RWPE2 (cell line): ENCODE measurements around the gene TREM1.

ENCODE experiments used
- ATAC-seq: fragments of 200-7000 bp; cut with Tn5 transposase; 3 replicates; pipeline ENCODE4 v1.9.1; 2021; ENCODE audit warnings: low read depth
- DNase-seq: peaks from one replicate; pipeline ENCODE4 v3.0.0-alpha.2; 2020; ENCODE audit warnings: low spot score
- H3K27ac ChIP-seq: fragments of 450-650 bp; 2 replicates; pipeline ENCODE4 v1.5.1; 2017; ENCODE audit warnings: mild to moderate bottlenecking; ENCODE audit not compliant: poor library complexity, severe bottlenecking
- H3K27me3 ChIP-seq: fragments of 250-450 bp; sonication (Bioruptor Pico); 2 replicates; pipeline ENCODE4 v1.5.1; 2021; ENCODE audit warnings: mild to moderate bottlenecking, moderate library complexity; ENCODE audit not compliant: insufficient read depth, poor library complexity, severe bottlenecking
- H3K36me3 ChIP-seq: fragments of 250-450 bp; sonication (Bioruptor Pico); 2 replicates; pipeline ENCODE4 v1.5.1; 2020; ENCODE audit warnings: low read depth, mild to moderate bottlenecking, moderate library complexity
- H3K4me1 ChIP-seq: fragments of 250-450 bp; sonication (Bioruptor Pico); 2 replicates; pipeline ENCODE4 v1.5.1; 2021; ENCODE audit warnings: mild to moderate bottlenecking, moderate library complexity; ENCODE audit not compliant: insufficient read depth, poor library complexity, severe bottlenecking
- H3K4me3 ChIP-seq: fragments of 250-450 bp; sonication (Bioruptor Pico); 2 replicates; pipeline ENCODE4 v1.5.1; 2021; ENCODE audit warnings: mild to moderate bottlenecking, moderate library complexity; ENCODE audit not compliant: severe bottlenecking
- H3K9me3 ChIP-seq: fragments of 250-450 bp; sonication (Bioruptor Pico); 2 replicates; pipeline ENCODE4 v1.5.1; 2021; ENCODE audit warnings: mild to moderate bottlenecking, moderate library complexity; ENCODE audit not compliant: severe bottlenecking
- CTCF ChIP-seq: fragments of 450-650 bp; IDR thresholded peaks from one replicate; pipeline ENCODE4 v1.5.1; 2017; ENCODE audit warnings: mild to moderate bottlenecking, moderate library complexity; ENCODE audit not compliant: poor library complexity, severe bottlenecking

Gene TREM1

GRCh38 chr6:41332842-41333736 is 46.6 kb upstream of the TREM1 start:
- Histone ChIP-seq H3K4me3 (no peak overlapping the region), H3K27ac (no peak overlapping the region), H3K4me1 (no peaks in the 10 kb centered on the region), H3K9me3 (no peaks in the 10 kb centered on the region), H3K36me3 (no peaks in the 10 kb centered on the region), H3K27me3 (peaks cover 11% of the 10 kb centered on the region)
- TF ChIP-seq CTCF: no peak
- no peak for DNase-seq
- no peak for ATAC-seq

- H3K4me3 ChIP-seq: no peak overlapping the region
- H3K9me3 ChIP-seq: no peaks in the 10 kb centered on the region
- DNase-seq (no peak), ATAC-seq (no peak)
- no peak overlapping the region for H3K27ac ChIP-seq
- peaks cover 11% of the 10 kb centered on the region for H3K27me3 ChIP-seq
- no peaks in the 10 kb centered on the region for H3K36me3 ChIP-seq
- no peaks in the 10 kb centered on the region for H3K4me1 ChIP-seq
- no peak for TF ChIP-seq CTCF
These were observed 45.8 kb upstream of the TREM1 start for GRCh38 chr6:41332241-41332640.

DNA sequence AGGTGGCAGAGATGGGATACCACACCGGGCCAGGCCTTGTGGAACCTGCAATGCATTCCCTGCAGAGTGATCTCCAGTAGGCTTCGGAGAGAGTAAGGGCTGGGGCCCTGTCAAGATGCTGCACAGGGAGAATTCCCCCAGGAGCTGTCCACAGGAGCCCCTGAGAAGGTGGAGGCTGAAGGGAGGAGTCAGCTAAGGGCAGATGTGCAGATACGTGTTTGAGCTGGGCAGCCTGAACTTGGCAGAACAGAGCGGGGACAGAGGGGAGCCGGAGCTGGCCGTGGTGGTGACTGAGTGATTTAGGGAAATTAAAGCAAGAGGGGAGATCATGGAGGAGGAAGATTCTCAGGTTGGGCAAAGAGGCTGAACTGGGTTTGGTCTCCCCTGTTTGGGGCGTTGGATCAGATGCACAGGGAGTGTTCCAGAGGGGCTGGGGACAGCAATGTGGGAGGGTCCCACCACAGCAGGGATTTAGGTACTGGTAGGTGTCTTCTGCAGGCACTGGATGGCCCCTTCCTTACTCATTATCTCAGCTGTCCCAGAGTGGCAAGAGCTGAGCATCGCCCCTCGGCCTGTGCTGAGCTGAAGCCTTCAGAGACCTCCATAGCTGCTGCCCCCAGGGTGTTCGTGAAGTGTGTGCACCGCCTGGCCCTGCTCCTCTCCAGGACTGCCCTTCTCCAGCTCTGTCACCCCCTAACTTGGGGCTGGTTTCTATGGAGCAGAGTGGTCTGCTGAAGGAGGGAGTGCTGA is 45.1 kb upstream of the TREM1 start:
- H3K36me3 ChIP-seq: no peaks in the 10 kb centered on the region
- no peak overlapping the region for H3K27ac ChIP-seq
- H3K9me3 ChIP-seq: no peaks in the 10 kb centered on the region
- H3K4me3 ChIP-seq: no peak overlapping the region
- peaks cover 18% of the 10 kb centered on the region for H3K27me3 ChIP-seq
- ATAC-seq (no peak), DNase-seq (no peak)
- TF ChIP-seq CTCF: no peak
- no peaks in the 10 kb centered on the region for H3K4me1 ChIP-seq

GRCh38 chr6:41327177-41327576 is 40.7 kb upstream of the TREM1 start:
- Histone ChIP-seq H3K4me3 (no peak overlapping the region), H3K27ac (no peak overlapping the region), H3K4me1 (no peaks in the 10 kb centered on the region), H3K27me3 (peaks cover 57% of the 10 kb centered on the region), H3K9me3 (no peaks in the 10 kb centered on the region), H3K36me3 (no peaks in the 10 kb centered on the region)
- ATAC-seq: no peak
- no peak for DNase-seq
- TF ChIP-seq CTCF: no peak
